CD4-positive, alpha-beta T cell treated with Interleukin-15 for 4 hours (primary cell): ENCODE results near the gene SHC2.
"Not testable (repeated sequence)": the region's sequence is repeated elsewhere in the genome, so short reads cannot be mapped to it uniquely, and the experiment has no call there.

ENCODE experiments used
- DNase-seq: peaks from one replicate; pipeline ENCODE4 v3.0.0-alpha.2; 2020; ENCODE audit warnings: low spot score

SHC2 gene

DNA sequence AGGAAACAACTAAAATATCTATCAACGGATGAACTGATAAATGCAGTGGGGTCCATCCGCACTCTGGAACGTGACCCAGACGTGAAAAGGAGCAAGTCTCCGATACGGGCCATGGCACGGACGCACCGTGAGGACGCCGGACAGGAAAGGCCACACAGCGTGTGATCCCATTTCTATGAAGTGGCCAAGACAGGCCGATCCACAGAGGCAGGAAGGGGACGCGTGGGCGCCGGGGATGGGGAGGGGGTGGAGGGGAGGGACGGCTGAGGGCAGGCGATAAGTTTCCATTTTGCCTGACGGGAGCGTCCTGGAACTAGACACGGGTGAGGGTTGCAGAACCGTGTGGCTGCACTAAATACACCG lies 13.8 kb downstream of the SHC2 start:
- DNase-seq = no peak

DNA sequence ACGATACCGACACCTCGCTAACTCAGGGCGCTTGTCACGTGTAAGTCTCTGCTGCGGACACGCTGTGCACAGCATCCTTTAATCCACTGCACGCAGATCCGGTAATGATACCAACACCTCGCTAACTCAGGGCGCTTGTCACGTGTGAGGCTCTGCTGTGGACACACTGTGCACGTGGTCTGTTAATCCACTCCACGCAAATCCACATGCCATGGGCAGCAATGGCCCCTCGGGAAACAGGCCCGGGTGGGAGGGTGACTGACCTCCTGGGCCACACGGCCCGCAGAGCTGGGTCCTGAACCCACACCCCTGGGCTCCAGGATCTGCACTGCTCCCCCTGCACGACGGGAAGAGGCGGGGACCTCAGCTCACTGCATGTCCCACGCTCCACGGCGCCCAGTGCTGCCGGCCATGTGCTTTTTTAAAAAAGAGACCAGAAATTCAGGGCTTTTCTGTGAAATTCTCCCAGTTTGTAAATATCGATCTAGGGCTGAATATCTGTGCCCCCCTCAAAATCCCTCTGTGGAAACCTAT lies 16.1 kb downstream of the SHC2 start:
- no peak for DNase-seq

DNA sequence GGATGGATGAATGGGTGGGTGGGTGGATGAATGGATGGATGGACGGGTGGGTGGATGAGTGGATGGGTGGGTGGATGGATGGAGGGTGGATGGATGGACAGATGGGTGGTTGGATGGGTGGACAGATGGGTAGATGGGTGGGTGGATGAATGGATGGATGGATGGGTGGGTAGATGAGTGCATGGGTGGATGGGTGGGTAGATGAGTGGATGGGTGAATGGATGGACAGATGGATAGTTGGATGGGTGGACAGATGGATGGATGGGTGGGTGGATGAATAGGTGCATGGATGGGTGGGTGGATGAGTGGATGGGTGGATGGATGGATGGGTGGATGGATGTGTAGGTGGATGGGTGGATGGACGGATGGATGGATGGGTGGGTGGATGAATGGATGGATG lies 17.8 kb downstream of the SHC2 start:
- no peak for DNase-seq

DNA sequence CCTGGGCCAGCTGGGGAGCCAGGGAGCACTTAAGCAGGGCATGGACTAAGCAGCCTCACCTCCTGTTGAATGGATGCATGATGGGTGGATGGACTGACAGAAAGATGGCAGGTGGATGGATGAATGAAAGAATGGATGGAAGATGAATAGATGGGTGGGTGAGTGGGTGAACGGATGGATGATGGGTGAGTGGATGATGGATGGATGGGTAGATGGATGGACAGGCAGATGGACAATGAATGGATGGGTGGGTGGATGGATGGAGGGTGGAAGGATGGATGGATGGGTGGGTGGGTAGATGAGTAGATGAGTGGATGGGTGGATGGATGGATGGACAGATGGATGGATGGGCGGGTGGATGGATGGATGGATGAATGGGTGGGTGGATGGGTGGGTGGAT lies 18.7 kb downstream of the SHC2 start:
- no peak for DNase-seq

DNA sequence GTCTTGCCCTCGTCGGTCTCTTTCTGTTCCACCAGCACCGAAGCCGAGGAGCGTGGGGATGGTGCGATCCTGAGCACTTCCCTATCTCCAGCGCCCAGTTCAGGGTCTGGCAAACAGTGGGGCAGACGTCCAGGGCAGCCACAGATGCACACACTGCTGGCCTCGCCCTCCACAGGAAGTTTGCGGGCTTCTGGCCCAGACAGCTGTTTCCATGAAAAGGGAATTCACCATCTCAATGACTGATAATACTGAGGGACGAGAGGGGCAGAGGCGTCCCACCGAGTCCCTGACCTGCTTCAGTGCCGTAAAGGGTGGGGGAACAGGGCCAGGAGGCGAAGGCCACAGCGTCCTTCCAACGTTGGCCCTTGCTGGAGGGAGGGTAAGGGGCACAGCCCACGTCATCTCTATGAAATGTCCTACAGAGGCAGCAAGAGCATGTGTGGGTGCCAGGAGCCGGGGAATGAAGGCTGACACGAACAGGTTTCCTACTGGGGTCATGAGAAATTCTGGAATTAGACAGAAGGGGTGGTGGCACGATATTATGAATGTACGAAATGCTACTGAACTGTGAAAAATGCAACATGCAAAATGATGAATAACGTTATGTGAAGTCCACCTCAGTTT lies 19.5 kb downstream of the SHC2 start:
- DNase-seq = no peak

DNA sequence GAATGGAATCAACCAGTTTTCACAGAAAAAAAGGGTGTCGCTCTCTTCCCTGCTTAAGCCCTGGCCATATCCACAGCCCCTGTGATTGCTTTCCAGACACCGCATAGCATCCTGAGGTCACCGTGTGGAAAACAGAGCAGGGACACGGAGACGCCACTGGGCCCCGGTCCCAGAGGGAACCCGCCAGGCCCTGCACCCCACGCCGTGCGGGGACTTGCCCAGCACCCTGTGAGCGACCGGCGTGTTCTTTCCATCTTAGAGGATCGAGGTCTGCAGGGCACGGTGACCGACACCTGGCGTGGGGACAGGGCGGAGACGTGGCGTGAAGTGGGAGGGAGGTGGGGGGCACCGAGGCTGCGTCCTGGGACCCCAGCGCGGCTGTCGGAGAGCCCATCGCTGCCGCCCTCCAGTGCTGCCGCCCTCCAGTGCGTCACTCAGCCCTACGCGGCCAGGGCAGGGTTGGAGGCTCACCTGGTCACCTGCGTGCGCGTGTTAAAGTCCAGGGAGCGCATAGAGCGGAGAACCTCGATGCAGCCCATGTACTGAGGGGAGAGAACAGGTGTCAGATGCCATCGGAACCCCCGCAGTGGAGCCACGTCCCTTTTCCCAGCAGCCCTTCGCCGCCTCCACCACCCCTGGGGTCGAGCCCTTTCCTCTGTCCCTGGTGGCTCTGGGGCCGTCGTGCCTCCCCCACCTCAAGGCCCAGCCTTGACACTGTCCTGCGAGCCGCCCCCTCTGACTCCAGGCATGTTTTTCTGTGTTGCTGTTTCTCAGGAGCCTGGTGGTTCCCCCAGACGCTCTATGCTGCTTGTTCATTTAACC lies 20.2 kb downstream of the SHC2 start:
- DNase-seq = no peak

DNA sequence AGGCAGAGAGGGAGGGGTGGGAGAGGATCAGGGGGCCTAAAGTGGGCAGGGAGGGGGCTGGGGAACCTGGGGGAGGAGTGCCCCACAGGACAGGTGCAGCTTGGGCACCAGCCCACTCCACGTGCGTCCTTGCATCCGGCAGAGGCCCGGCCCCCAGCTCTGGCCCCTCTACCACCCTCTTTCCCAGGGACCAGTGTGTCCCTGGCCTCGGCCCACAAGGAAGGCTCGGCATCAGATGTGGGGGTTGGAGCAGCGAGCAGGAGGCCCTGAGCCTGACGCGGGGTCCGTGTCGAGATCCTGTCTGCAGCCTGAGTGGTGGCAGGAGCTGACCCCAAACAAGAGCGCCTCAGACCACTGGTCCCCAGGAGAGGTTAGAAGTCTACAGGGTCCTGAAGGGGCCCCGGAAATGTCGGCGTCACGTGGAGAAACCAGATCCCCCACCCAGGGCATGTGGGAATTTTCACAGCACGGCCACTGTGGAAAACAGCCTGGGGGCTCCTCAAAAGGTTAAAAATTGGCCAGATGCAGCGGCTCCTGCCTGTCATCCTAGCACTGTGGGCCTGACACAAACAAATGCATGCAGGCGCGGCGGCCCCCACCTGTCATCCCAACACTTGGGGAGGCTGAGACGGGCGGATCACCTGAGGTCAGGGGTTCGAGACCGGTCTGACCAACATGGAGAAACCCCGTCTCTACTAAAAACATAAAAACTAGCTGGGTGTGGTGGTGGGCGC lies 21.5 kb downstream of the SHC2 start:
- DNase-seq = no peak

DNA sequence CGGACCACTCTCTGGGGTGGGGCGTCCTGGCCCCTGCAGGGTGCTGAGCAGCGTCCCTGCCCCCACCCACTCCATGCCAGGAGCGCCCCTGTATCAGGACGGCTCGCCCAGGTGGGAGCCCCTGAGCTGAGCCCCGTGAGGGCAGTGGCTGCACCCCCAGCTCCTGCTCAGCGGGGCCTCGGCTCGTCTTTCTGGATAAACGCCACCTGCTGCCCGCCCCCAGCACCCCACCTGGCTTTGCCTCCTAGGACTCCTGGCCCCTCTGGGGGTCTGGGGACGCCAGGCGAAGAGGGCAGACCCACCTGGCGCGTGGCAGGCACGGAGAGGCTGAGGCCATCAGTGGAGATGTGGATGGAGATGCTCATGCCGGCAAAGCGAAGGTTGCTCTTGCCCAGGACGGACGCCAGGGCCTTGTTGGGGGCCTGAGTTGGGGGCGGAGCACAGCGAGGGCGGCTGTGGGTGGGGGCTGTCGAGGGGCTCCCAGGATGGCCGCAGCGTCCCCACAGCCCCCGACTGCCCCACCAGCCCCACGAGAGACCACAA lies 22.3 kb downstream of the SHC2 start:
- no peak for DNase-seq

DNA sequence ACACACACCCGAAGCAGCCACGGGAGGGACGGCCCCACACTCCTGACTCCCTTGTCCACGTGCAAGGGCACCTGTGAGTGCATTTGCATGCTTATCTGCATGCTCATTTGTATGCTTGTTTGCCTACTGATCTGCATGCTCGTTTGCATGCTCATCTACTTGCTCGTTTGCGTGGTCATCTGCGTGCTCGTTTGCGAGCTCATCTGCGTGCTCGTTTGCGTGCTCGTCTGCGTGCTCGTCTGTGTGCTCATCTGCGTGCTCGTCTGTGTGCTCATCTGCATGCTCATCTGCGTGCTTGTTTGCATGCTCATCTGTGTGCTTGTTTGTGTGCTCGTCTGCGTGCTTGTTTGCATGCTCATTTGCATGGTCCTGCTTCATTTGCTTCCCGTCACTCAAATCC lies 23.8 kb downstream of the SHC2 start:
- DNase-seq = no peak

DNA sequence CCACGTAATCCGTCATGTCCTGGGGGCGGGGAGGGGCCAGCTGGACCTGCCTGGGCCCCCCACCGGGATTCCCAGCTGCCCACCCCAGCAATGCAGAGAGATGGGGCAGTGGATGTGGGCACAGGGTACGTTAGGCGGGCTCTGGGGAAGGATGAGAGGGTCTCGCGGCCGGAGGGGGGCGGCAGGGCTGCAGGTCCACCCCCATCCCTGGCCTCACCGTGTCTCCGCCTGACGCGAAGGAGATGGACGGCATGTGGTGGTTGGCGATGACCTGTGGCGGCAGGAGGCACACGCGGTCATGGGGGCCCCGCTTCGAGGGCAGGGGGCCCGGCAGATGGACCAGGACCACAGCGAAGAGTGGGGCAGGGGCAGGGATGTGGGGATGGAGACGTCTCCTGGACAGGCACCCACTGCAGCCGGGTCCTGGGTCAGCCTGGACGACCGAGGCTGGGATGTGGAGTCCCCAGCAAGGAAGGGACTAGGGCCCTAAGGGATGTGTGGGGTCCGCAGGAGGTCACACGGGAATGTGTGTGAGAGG lies 24.4 kb downstream of the SHC2 start:
- no peak for DNase-seq

DNA sequence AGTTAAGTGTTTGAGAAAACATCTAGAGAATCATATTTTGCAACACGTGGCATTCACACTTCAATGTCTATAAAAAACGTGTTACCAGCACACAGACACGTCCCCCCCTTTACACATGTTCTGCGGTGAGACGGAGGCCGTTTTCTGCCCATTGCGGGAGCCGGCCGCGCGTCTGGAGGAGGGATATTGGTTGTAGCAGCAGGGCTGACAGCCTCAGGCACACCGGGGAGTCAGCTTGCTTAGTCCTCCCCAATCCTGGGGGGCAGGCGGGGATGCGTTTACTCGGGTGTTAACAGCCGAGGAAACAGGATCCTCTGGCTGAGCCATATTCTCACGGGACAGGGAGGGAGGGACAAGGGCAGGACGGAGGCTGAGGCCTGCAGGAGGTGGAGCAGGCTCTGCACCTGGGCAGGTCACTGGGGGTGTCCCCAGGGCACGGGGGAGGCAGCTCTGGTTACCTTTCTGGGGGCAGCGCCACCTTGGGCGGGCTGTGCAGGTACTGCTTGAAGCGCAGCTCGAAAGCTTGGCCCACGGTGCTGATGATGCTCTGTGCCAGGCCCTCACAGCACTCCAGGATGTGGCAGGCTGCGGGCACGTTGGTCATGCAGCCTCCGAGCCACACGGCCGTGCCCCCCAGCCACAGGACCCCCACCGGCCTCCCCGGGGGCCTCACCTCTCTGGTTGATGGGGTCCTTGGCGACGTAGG lies 25.0 kb downstream of the SHC2 start:
- no peak for DNase-seq

DNA sequence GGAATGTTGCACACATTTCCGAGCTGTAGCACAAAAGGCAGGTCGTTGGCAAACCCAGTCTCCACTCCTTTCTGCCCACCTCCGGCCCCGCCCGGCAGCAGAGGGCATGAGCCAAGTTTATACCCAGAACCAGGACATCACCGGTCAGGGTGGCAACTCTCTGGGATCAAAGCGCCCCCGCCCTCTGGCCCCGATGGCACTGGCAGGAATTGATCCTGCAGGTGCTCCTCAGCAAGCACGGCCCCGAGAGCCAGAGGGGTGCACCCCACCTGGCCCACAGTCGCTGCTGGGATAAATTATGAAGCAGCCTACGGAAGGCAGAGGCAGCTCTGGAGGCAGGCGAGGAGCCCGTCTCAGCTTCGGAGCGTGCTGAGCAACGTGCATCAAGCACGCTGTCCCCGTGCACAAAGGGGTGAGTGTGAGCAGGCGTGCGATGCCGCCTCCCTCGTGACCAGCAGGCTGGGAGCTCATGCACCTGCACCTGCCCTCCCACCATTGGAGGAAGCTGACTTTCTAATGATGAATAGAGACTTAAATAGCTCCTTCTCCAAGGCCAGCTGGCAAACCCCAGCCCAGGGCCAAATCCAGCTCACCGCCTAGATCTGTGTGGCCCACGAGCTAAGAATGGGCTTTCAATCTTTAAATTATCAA lies 25.7 kb downstream of the SHC2 start:
- DNase-seq = no peak

DNA sequence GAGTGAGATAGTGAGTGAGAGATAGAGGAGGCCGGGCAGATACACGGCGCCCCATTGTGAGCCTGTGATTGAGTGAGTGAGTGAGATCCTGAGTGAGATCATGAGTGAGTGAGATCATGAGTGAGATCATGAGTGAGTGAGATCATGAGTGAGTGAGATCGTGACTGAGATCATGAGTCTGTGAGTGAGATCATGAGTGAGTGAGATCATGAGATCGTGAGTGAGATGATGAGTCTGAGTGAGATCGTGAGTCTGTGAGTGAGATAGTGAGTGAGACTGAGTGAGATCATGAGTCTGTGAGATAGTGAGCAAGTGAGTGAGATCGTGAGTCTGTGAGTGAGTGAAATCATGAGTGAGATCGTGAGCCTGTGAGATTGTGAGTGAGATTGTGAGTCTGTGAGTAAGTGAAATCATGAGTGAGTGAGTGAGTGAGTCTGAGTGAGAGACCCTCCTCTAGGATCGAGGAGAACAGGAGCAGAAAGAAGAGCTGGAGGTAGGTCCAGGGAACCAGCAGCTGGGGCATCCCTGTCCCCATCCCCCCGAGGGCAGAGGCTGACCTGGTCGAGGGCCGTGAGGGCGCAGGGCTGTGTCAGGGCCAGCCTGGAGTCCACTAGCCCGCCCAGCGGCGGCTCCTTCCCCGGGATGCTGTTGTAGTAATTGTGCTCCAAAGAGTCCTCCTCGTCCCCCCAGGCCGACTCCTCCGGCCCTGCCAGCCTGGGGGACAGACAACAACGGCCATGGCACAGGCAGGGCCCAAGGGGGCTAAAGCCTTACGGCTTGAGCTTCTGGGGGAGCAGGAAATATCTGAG lies 26.5 kb downstream of the SHC2 start:
- DNase-seq = no peak

DNA sequence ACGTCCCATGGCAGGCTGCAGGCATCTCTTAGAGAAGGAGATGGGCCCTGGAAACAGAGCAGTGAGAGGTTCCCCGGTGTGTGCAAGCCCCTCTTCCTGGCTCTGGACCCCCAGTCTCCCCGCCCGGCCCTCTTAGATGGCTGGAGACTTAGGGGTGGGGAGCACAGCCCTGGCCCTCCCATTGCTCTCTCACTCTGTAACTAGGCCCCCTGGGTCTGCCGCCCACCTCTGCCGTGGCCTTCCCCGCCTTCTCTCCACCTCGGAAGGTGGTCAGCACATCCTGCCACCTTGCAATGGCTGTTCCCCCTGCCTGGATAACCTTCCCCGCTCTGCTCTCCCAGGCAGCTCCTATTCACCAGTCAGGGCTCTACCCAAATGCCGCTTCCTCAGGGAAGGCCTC lies 30.1 kb downstream of the SHC2 start:
- DNase-seq = no peak

DNA sequence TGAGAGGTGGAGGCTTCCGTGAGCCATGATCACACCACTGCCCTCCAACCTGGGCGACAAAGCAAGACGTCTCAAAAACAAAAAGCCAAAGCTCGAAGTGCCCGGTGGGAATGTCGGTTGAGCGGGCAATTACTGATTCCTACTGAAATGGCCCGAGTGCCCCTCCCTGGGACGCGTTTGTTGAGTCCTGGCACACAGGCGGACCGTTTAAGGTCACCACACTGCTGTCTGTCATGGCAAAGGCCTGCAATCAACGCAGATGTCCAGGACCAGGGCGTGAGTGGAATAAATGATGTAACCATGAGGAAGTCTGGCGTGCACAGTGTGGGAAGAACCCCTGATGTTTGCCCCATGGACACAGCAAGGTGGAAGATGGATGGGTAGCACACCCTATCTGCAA lies 32.7 kb downstream of the SHC2 start:
- DNase-seq = no peak

DNA sequence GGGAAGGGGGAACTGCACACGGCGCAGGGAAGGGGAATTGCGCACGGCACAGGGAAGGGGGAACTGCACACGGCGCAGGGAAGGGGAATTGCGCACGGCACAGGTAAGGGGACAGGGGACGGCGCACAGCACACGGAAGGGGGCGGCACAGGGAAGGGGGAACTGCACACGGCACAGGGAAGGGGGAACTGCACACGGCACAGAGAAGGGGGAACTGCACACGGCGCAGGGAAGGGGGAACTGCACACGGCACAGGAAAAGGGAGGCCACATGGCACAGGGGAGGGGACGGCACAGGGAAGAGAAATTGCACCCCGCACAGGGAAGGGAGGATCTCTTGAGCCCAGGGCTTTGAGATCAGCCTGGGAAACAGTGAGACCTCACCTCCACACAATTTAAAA lies 33.2 kb downstream of the SHC2 start:
- DNase-seq = not testable (repeated sequence)

DNA sequence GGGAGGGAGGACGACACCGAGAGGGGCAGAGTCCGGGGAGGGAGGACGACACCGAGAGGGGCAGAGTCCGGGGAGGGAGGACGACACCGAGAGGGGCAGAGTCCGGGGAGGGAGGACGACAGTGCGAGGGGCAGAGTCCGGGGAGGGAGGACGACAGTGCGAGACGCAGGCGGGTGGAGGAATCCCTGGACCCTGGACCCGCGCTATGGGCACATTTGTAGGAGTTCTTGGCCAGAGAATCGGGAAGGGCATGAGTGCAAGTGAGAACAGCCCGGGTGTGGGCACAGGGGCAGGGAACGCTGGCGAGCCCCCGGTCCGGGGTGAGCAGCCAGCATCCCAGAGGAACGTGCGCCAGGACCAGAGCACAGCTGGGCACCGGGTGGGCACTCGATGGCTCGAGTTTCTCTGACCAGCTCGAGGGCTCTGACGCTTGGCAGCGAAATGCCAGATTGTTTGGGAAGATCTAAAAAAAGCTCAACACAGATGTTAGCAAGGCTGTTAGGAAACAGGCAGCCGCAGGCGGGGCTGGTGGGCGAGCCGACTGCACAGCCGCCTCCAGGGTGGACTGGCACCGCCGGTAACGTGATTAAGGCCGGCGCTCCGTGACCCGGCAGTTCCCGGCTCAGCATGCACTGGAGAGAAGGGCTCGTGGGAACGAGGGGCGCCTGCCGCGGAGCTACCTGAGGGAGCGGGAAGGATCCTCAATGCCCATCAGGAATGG lies 33.9 kb downstream of the SHC2 start:
- DNase-seq = no peak

DNA sequence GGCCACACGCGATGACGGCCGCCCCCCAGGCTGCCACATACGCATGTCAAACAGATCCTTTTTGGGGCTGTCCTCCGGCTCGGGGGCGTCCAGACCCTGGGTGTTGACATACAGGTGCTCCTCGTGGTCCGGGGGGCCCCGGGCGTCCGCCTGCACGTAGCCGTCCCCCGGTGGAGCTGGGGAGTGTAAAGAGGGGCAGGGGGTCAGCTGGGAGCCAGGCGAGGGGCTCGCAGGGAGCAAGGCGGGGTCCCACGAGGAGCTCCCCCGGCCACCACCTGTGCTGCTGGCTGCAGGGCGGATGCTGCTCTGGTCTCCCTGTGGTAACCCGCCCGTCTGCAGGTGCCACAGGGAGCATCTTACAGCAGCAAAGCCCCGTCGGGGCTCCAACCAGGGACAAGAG lies 35.8 kb downstream of the SHC2 start:
- DNase-seq = no peak

DNA sequence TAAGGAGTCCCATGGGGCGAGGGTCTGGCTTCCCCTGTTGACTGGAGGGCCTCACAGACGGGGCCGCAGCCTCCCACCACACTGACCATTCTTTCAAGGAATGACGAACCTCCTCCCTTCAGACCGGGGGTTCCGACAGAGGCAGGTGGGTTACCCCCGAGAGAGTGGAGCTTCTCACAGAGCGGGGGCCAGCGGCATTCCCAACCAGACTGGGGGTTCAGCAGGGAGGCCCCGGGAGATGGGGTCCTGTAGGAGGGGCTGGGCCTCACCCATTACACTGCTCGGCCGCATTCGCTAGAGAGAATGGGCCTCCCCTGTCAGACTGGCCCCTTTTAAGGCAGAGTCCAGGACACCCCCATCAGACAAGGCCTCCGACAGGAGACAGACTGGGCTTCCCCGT lies 36.3 kb downstream of the SHC2 start:
- DNase-seq = no peak
